Measurements from ENCODE around the gene TBC1D25. TPM values are rescaled to one million over a fixed set of nuclear protein-coding genes. Genes with fewer than 3 reads are reported as not detected.

Gene TBC1D25
- total RNA-seq, 1 donor from 2014 or later, result 2.1 TPM

DNA sequence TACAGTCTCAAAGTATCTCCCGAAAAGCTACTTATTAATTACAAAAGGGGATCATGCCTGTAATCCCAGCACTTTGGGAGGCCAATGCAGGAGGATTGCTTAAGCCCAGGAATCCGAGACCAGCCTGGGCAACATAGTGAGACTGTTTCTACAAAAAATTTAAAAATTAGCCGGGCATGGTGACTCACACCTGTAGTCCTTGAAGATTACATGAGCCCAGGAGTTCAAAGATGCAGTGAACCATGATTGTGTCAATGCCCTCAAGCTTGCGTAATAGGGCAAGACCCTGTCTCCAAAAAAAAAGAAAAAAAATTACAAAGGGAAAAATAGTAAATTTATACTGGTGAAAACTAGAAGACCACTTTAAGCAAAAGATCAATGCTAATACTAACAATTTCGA, 34.0 kb upstream of the TBC1D25 start:
- Histone ChIP-seq H3K4me3 (ENCODE audit: low read length in 3 of 3) (no peak overlapping the region), H3K27me3 (ENCODE audit: control insufficient read depth in 3 of 3, insufficient read depth in 3 of 3, low read length in 3 of 3) (no peaks in the 10 kb centered on the region), H3K4me1 (ENCODE audit: control insufficient read depth in 3 of 3, insufficient read depth in 3 of 3, low read length in 3 of 3) (peaks cover 6 to 16% (median 6%) of the 10 kb centered on the region in 3 donors), H3K36me3 (ENCODE audit: control insufficient read depth in 3 of 3, insufficient read depth in 3 of 3, low read length in 3 of 3) (no peaks in the 10 kb centered on the region), H3K9ac (ENCODE audit: low read depth in 1 of 3, low read length in 3 of 3) (no peak overlapping the region), H3K27ac (ENCODE audit: low read depth, low read length) (no peak overlapping the region), H3K9me3 (ENCODE audit: control insufficient read depth in 3 of 3, low read length in 3 of 3) (no peaks in the 10 kb centered on the region)

DNA sequence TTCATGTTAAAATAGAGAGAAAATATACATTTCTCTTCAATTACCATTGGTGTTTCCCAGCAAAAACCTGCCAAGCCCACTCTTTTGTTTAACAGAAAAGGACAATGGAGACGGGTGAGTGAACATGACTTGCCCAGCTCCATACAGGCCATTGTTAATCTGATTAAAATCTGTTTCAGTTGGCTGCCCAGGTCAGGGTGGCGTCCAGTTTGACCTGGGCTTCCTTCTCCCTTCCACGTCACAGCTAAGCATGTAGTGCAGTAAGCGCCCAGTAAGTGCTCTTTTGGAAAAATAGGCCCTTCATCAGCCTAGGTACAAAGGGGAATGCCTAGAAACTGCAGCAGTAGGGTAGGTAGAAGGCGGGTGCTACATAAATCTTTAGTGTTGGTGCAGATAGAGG, 32.3 kb upstream of the TBC1D25 start:
- Histone ChIP-seq H3K9ac (ENCODE audit: low read depth in 1 of 3, low read length in 3 of 3) (no peak overlapping the region), H3K27me3 (ENCODE audit: control insufficient read depth in 3 of 3, insufficient read depth in 3 of 3, low read length in 3 of 3) (no peaks in the 10 kb centered on the region), H3K4me3 (ENCODE audit: low read length in 3 of 3) (no peak overlapping the region), H3K4me1 (ENCODE audit: control insufficient read depth in 3 of 3, insufficient read depth in 3 of 3, low read length in 3 of 3) (peaks cover 6 to 16% (median 6%) of the 10 kb centered on the region in 3 donors), H3K9me3 (ENCODE audit: control insufficient read depth in 3 of 3, low read length in 3 of 3) (no peaks in the 10 kb centered on the region), H3K27ac (ENCODE audit: low read depth, low read length) (no peak overlapping the region), H3K36me3 (ENCODE audit: control insufficient read depth in 3 of 3, insufficient read depth in 3 of 3, low read length in 3 of 3) (peaks cover 0 to 3% (median 0%) of the 10 kb centered on the region in 3 donors)

DNA sequence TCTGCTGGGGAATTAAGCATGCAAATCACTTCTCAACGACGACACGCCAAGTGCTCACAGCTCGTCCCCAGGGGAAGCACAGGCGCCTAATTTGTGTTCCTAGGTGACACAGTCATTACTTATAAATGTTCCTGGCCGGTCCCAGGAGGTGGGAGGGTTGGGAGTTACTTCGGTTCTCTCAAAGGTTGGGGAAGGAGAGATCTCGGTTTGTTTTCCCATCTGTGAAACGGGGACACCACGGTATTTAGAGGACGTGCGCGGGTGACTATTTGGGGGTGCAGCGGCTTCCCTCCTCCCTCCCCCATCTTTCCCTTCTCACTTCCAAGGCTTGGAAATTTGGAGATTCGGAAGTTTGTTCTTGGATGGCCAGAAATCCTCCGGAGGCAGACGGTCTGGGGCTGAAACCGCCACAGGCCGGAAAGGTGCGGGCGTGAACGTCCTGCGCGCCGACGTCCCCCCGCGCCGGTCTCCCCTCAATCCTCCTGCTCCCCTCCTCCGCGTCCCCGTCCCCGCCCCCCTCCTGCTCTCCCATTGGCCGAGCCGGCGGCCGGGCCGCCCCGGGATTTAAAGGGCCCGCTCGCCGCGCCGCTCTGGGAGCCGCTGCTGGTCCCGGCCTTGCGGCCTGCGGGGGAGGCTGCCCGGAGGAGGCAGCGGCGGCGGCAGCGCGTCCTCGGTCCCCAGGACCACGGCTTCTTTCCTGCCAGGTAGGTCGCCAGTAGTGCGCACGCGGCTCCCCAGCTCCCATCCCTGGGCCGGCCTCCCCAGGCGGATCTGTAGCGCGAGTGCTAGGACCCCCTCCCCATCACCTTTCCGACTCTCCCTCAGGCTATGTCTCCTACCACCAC, 30.9 kb upstream of the TBC1D25 start, which contains the start of gene PORCN:
TSS of gene PORCN (plus strand) at position 593 of the 845 bp plus-strand sequence. CDS start 829 bp downstream, outside the sequence.
- H3K27me3 ChIP-seq (ENCODE audit: control insufficient read depth in 3 of 3, insufficient read depth in 3 of 3, low read length in 3 of 3), result no peaks in the 10 kb centered on the region
- H3K36me3 ChIP-seq (ENCODE audit: control insufficient read depth in 3 of 3, insufficient read depth in 3 of 3, low read length in 3 of 3), result peaks cover 0 to 5% (median 0%) of the 10 kb centered on the region in 3 donors
- H3K9ac ChIP-seq (ENCODE audit: low read depth in 1 of 3, low read length in 3 of 3), result peak within 1 kb of the TSS; percentile 76 to 85 (median 84)
- H3K27ac ChIP-seq (ENCODE audit: low read depth, low read length), result peak within 1 kb of the TSS; percentile 76
- H3K4me3 ChIP-seq (ENCODE audit: low read length in 3 of 3), result peak within 1 kb of the TSS; percentile 70 to 86 (median 82)
- H3K9me3 ChIP-seq (ENCODE audit: control insufficient read depth in 3 of 3, low read length in 3 of 3), result no peaks in the 10 kb centered on the region
- peaks cover 6 to 16% (median 6%) of the 10 kb centered on the region in 3 donors for H3K4me1 ChIP-seq (ENCODE audit: control insufficient read depth in 3 of 3, insufficient read depth in 3 of 3, low read length in 3 of 3)

DNA sequence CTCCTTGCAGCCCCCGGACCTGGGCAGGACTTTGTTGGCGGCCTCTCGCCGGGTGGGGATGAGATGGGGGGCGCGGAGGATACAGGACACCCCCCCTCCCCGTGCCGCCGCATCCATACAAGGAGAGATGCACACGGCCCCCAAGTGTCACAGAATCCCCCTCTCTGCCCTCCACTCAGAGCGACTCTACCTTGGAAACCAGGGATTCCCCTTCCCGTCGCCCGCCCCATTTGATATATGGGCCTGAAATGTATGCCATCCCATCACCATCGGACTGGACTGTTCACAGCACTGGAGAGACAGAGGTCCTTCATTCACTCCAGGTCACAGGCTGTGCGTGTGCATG, 30.3 kb upstream of the TBC1D25 start:
- peaks cover 0 to 5% (median 0%) of the 10 kb centered on the region in 3 donors for H3K36me3 ChIP-seq (ENCODE audit: control insufficient read depth in 3 of 3, insufficient read depth in 3 of 3, low read length in 3 of 3)
- peaks cover 6 to 16% (median 6%) of the 10 kb centered on the region in 3 donors for H3K4me1 ChIP-seq (ENCODE audit: control insufficient read depth in 3 of 3, insufficient read depth in 3 of 3, low read length in 3 of 3)
- no peaks in the 10 kb centered on the region for H3K27me3 ChIP-seq (ENCODE audit: control insufficient read depth in 3 of 3, insufficient read depth in 3 of 3, low read length in 3 of 3)
- no peaks in the 10 kb centered on the region for H3K9me3 ChIP-seq (ENCODE audit: control insufficient read depth in 3 of 3, low read length in 3 of 3)
- peak overlapping the region; percentile 76 to 85 (median 84) for H3K9ac ChIP-seq (ENCODE audit: low read depth in 1 of 3, low read length in 3 of 3)
- peak overlapping the region; percentile 70 to 82 (median 76) for H3K4me3 ChIP-seq (ENCODE audit: low read length in 3 of 3)
- peak overlapping the region; percentile 76 for H3K27ac ChIP-seq (ENCODE audit: low read depth, low read length)

DNA sequence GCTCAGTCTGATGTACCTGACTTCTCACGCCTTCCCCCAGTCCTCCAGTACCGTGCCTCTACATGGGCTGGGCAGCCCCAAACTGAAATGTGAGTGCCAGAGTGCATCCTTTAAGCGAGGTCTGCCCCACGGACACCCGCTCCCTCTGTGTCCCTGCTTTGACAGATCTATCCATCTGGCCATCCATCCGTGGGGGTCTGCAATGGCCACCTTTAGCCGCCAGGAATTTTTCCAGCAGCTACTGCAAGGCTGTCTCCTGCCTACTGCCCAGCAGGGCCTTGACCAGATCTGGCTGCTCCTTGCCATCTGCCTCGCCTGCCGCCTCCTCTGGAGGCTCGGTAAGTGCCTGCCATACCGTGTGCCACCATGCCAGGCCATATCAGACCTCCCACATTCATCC, 29.9 kb upstream of the TBC1D25 start:
- H3K9me3 ChIP-seq (ENCODE audit: control insufficient read depth in 3 of 3, low read length in 3 of 3), result no peaks in the 10 kb centered on the region
- H3K4me1 ChIP-seq (ENCODE audit: control insufficient read depth in 3 of 3, insufficient read depth in 3 of 3, low read length in 3 of 3), result peaks cover 6 to 16% (median 6%) of the 10 kb centered on the region in 3 donors
- H3K9ac ChIP-seq (ENCODE audit: low read depth in 1 of 3, low read length in 3 of 3), result peak overlapping the region; percentile 76 to 85 (median 84)

DNA sequence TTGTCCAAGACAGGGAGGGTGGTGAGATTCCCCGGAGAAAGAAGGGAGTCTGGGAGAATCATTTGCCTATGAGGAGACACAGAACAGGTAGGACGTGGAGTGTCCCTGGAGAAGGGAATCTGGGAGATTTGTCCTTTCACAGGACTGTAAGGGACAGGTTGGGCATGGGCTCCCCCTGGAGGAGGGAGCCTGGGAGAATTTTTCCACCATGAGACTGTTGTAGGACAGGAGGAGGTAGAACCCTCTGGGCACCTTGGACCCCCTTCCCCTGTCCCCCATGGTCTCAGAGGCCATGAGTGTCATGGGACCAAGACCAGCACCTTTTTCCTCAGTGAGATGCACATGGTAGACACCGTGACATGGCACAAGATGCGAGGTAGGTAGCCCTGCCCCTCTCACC, 28.0 kb upstream of the TBC1D25 start:
- Histone ChIP-seq H3K27ac (ENCODE audit: low read depth, low read length) (no peak overlapping the region), H3K9ac (ENCODE audit: low read depth in 1 of 3, low read length in 3 of 3) (no peak overlapping the region), H3K4me3 (ENCODE audit: low read length in 3 of 3) (no peak overlapping the region), H3K36me3 (ENCODE audit: control insufficient read depth in 3 of 3, insufficient read depth in 3 of 3, low read length in 3 of 3) (peaks cover 0 to 9% (median 5%) of the 10 kb centered on the region in 3 donors), H3K27me3 (ENCODE audit: control insufficient read depth in 3 of 3, insufficient read depth in 3 of 3, low read length in 3 of 3) (no peaks in the 10 kb centered on the region), H3K4me1 (ENCODE audit: control insufficient read depth in 3 of 3, insufficient read depth in 3 of 3, low read length in 3 of 3) (peaks cover 6 to 16% (median 6%) of the 10 kb centered on the region in 3 donors), H3K9me3 (ENCODE audit: control insufficient read depth in 3 of 3, low read length in 3 of 3) (no peaks in the 10 kb centered on the region)

More for the DNA sequence above, 29.9 kb upstream of the TBC1D25 start:
- Histone ChIP-seq H3K27ac (ENCODE audit: low read depth, low read length) (no peak overlapping the region), H3K4me3 (ENCODE audit: low read length in 3 of 3) (peak overlapping the region; percentile 70 to 82 (median 76)), H3K27me3 (ENCODE audit: control insufficient read depth in 3 of 3, insufficient read depth in 3 of 3, low read length in 3 of 3) (no peaks in the 10 kb centered on the region), H3K36me3 (ENCODE audit: control insufficient read depth in 3 of 3, insufficient read depth in 3 of 3, low read length in 3 of 3) (peaks cover 0 to 5% (median 0%) of the 10 kb centered on the region in 3 donors)

DNA sequence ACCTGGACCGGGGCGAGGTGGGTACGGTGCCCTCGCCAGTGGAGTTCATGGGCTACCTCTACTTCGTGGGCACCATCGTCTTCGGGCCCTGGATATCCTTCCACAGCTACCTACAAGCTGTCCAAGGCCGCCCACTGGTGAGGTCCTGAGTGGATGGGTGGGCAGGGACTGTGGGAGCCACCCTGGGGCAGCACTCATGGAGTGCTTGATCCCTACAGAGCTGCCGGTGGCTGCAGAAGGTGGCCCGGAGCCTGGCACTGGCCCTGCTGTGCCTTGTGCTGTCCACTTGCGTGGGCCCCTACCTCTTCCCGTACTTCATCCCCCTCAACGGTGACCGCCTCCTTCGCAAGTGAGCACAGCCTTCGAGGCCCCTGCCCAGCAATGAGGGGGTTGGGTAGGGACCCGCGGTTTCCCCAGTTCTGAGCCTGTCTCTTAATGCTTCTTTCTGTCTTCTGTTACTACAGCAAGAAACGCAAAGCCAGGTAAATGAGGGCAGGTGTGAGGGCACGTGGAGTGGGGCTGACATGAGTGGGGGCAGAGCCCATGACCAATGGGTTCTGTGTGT, 27.1 kb upstream of the TBC1D25 start:
- H3K27ac ChIP-seq (ENCODE audit: low read depth, low read length), result no peak overlapping the region
- peaks cover 0 to 11% (median 6%) of the 10 kb centered on the region in 3 donors for H3K36me3 ChIP-seq (ENCODE audit: control insufficient read depth in 3 of 3, insufficient read depth in 3 of 3, low read length in 3 of 3)

DNA sequence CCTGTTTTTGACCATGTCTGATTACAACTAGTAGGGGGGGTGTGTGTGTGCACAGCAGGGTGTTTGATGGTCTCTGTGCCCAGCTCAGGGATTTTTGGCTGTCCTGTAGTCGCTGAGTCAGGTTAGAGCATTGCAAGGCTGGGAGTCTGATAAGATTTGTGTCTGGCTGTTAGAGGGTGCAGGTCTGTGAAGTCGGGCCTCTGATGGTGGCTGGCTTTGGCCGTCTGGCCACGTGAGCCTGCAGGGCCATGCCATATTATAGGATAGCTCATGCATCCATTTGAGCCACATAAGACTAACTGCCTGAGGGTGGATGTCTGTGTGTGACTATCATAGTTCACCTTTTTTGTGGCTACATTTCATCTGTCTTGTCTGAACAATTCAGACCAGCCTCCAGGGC, 25.8 kb upstream of the TBC1D25 start:
- H3K4me1 ChIP-seq (ENCODE audit: control insufficient read depth in 3 of 3, insufficient read depth in 3 of 3, low read length in 3 of 3), result peaks cover 6 to 12% (median 6%) of the 10 kb centered on the region in 3 donors
- H3K27me3 ChIP-seq (ENCODE audit: control insufficient read depth in 3 of 3, insufficient read depth in 3 of 3, low read length in 3 of 3), result no peaks in the 10 kb centered on the region
- no peak overlapping the region for H3K27ac ChIP-seq (ENCODE audit: low read depth, low read length)
- no peaks in the 10 kb centered on the region for H3K9me3 ChIP-seq (ENCODE audit: control insufficient read depth in 3 of 3, low read length in 3 of 3)
- H3K4me3 ChIP-seq (ENCODE audit: low read length in 3 of 3), result no peak overlapping the region
- no peak overlapping the region for H3K9ac ChIP-seq (ENCODE audit: low read depth in 1 of 3, low read length in 3 of 3)
- peaks cover 0 to 11% (median 6%) of the 10 kb centered on the region in 3 donors for H3K36me3 ChIP-seq (ENCODE audit: control insufficient read depth in 3 of 3, insufficient read depth in 3 of 3, low read length in 3 of 3)

More for the DNA sequence above, 27.1 kb upstream of the TBC1D25 start:
- Histone ChIP-seq H3K9ac (ENCODE audit: low read depth in 1 of 3, low read length in 3 of 3) (no peak overlapping the region), H3K9me3 (ENCODE audit: control insufficient read depth in 3 of 3, low read length in 3 of 3) (no peaks in the 10 kb centered on the region), H3K27me3 (ENCODE audit: control insufficient read depth in 3 of 3, insufficient read depth in 3 of 3, low read length in 3 of 3) (no peaks in the 10 kb centered on the region), H3K4me3 (ENCODE audit: low read length in 3 of 3) (no peak overlapping the region), H3K4me1 (ENCODE audit: control insufficient read depth in 3 of 3, insufficient read depth in 3 of 3, low read length in 3 of 3) (peaks cover 6 to 16% (median 6%) of the 10 kb centered on the region in 3 donors)

DNA sequence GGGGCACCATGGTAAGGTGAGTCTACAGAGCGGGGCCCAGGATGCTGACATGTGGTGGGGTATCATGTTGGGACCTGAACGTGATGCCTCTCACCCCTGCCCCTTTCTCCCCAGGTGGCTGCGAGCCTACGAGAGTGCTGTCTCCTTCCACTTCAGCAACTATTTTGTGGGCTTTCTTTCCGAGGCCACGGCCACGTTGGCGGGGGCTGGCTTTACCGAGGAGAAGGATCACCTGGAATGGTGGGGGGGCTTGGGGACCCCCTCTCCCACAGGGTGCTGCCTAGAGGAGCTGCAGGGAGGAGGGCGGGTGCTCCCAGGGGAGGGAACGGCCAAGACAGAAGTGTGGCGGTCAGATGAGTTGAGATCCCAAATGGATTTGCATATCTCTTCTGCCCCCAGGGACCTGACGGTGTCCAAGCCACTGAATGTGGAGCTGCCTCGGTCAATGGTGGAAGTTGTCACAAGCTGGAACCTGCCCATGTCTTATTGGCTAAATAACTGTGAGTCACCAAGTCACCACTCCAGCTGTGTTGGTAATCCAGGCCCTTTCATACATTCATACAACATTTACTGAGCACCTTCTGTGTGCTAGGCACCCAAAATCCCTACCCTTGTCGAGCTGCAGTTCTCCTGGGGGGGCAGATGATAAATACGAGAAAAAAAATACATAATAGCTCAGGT, 25.2 kb upstream of the TBC1D25 start:
- H3K9ac ChIP-seq (ENCODE audit: low read depth in 1 of 3, low read length in 3 of 3), result no peak overlapping the region
- no peak overlapping the region for H3K4me3 ChIP-seq (ENCODE audit: low read length in 3 of 3)
- no peaks in the 10 kb centered on the region for H3K27me3 ChIP-seq (ENCODE audit: control insufficient read depth in 3 of 3, insufficient read depth in 3 of 3, low read length in 3 of 3)
- H3K27ac ChIP-seq (ENCODE audit: low read depth, low read length), result no peak overlapping the region
- peaks cover 6 to 8% (median 6%) of the 10 kb centered on the region in 3 donors for H3K4me1 ChIP-seq (ENCODE audit: control insufficient read depth in 3 of 3, insufficient read depth in 3 of 3, low read length in 3 of 3)
- peaks cover 0 to 11% (median 6%) of the 10 kb centered on the region in 3 donors for H3K36me3 ChIP-seq (ENCODE audit: control insufficient read depth in 3 of 3, insufficient read depth in 3 of 3, low read length in 3 of 3)
- no peaks in the 10 kb centered on the region for H3K9me3 ChIP-seq (ENCODE audit: control insufficient read depth in 3 of 3, low read length in 3 of 3)

All from skeletal muscle tissue (tissue), 4 donors.